H1 (cell line): ENCODE data around the gene SYNDIG1. TPM values are rescaled to one million over a fixed set of nuclear protein-coding genes. Genes with fewer than 3 reads are reported as not detected.

Experiments used
- KDM4A ChIP-seq: IDR thresholded peaks from one replicate; pipeline ENCODE4 v1.7.1; 2012; ENCODE audit warnings: low read depth, mild to moderate bottlenecking, moderate library complexity, low read length, inconsistent platforms; ENCODE audit not compliant: severe bottlenecking
- polyA plus RNA-seq, 7 experiments: library from polyadenylated mRNA; depleted of rRNA in 3 of 7; stranded (reverse) in 5 of 7; unstranded in 2 of 7; fragments of >200 nt in 5 of 7; fragments of 200-250 nt in 2 of 7; gene quantifications; 1 replicate in 5 of 7; 2 replicates in 1 of 7; 4 replicates in 1 of 7; pipeline versions ENCODE4 v1.2.1 to v1.2.3, GENCODE V29; 2011 to 2013; ENCODE audit warnings: missing spikeins in 2 of 7, mixed read lengths in 2 of 7
- total RNA-seq: library from RNA; stranded (reverse); fragmentation: NEBNext Ultra II Directional; extraction: Animal tissue kit (Norgen Biotek cat#: 25700); gene quantifications from 2 replicates; pipeline ENCODE4 v1.2.1, GENCODE V29; 2021

SYNDIG1 gene
- total and polyA plus RNA-seq, 2 of the 8 experiments (the other 6 are each of a cell fraction or from before 2014, with no cell fraction given) = 6.5 to 7.8 TPM

- TF ChIP-seq KDM4A = no peak
These were observed 99.4 kb downstream of the SYNDIG1 start (continued) for GRCh38 chr20:24568842-24569241.
